ENCODE measurements around the gene COA4. TPM values are rescaled to one million over a fixed set of nuclear protein-coding genes. Genes with fewer than 3 reads are reported as not detected.

The COA4 gene
- total RNA-seq, 1 experiment from 2014 or later = 97.0 TPM

GRCh38 chr11:73872749-73873357, 3.8 kb downstream of the COA4 start:
- BruUV-seq (replicated peaks) = no TSS peak
- RAD21 ChIA-PET (ENCODE audit: low non-redundant PET in 1 of 2, low total read pairs in 2 of 2, uncharacterized antibody in 2 of 2, unreplicated experiment in 2 of 2) = no interaction called here
- ATAC-seq (no peak), DNase-seq (ENCODE audit: low read depth, low spot score) (no peak)
- H3K27ac ChIP-seq (ENCODE audit: low read depth, low read length) = no peak overlapping the region
- no peaks in the 10 kb centered on the region for H3K9me2 ChIP-seq (ENCODE audit: insufficient read depth)
- intact Hi-C loops (cut with micrococcal nuclease) = no loop called here
- peaks cover 5 to 18% of the 10 kb centered on the region in 2 experiments; a peak in 3 of 4 replicates for H3K4me1 ChIP-seq (ENCODE audit: control insufficient read depth in 1 of 2, insufficient read depth in 2 of 2, low read length in 2 of 2)
- H3K9ac ChIP-seq (ENCODE audit: low read length) = no peak overlapping the region
- peaks cover 45% of the 10 kb centered on the region for H3K79me2 ChIP-seq (ENCODE audit: insufficient read depth, low read length)
- H3K27me3 ChIP-seq (ENCODE audit: insufficient read depth, low read length) = no peaks in the 10 kb centered on the region
- no peaks in the 10 kb centered on the region for H4K20me1 ChIP-seq (ENCODE audit: insufficient read depth)
- peaks cover 19 to 35% of the 10 kb centered on the region in 2 experiments for H3K36me3 ChIP-seq (ENCODE audit: control insufficient read depth in 1 of 2, insufficient read depth in 2 of 2, low read length in 2 of 2)
- H3K9me3 ChIP-seq (ENCODE audit: control insufficient read depth in 1 of 2, insufficient read depth in 1 of 2, low read depth in 1 of 2, low read length in 2 of 2) = no peaks in the 10 kb centered on the region
- POLR2A ChIA-PET = interaction anchor here (1.0 kb wide), 1 partner anchor 9 kb away, joined by 3 read pairs; no protein-coding TSS in a partner anchor
- no peak overlapping the region for H3K4me3 ChIP-seq (replicated peaks in 1 of 2; ENCODE audit: low read depth in 1 of 2, low read length in 2 of 2)
- H2AFZ ChIP-seq (ENCODE audit: low read depth, low read length, poor library complexity, severe bottlenecking) = no peak overlapping the region
- CTCF ChIA-PET = no interaction called here
- no peak overlapping the region for H3K4me2 ChIP-seq (ENCODE audit: low read length)
- no peak for TF ChIP-seq CEBPB (IDR thresholded peaks at IDR 0.05; ENCODE audit: low read depth)
- TF ChIP-seq CBX3 (IDR thresholded peaks at IDR 0.05; ENCODE audit: low read depth) = no peak
- TF ChIP-seq EGR1 (IDR thresholded peaks at IDR 0.05; ENCODE audit: low read depth) = no peak
- no peak for TF ChIP-seq EZH2 (IDR thresholded peaks at IDR 0.05)
- no peak for TF ChIP-seq REST (IDR thresholded peaks at IDR 0.05; ENCODE audit: low read depth)
- no peak for TF ChIP-seq ZNF274 (IDR thresholded peaks at IDR 0.05; ENCODE audit: low read depth, low read length)
- no peak for TF ChIP-seq RAD21 (IDR thresholded peaks at IDR 0.05; ENCODE audit: low read depth)
- no peak for TF ChIP-seq SRF (IDR thresholded peaks at IDR 0.05; ENCODE audit: low read depth)
- TF ChIP-seq MAX (IDR thresholded peaks at IDR 0.05) = no peak
- TF ChIP-seq ZBTB33 (IDR thresholded peaks at IDR 0.05; ENCODE audit: extremely low read depth, insufficient replicate concordance, low read length) = no peak
- TF ChIP-seq JUND (IDR thresholded peaks at IDR 0.05) = no peak
- TF ChIP-seq POLR2A (IDR thresholded peaks at IDR 0.05; ENCODE audit: borderline replicate concordance, extremely low read depth, insufficient read depth, insufficient read length) = no peak
- TF ChIP-seq ATF3 (IDR thresholded peaks at IDR 0.05) = no peak
- TF ChIP-seq EZH2phosphoT487 (IDR thresholded peaks at IDR 0.05; ENCODE audit: borderline replicate concordance) = no peak
- TF ChIP-seq TCF7L2 (IDR thresholded peaks at IDR 0.05; ENCODE audit: borderline replicate concordance, extremely low read depth, insufficient read depth, insufficient read length) = no peak
- TF ChIP-seq CTCF (IDR thresholded peaks at IDR 0.05 in 2 of 3, conservative IDR thresholded peaks at IDR 0.05 in 1 of 3; ENCODE audit: borderline replicate concordance in 1 of 3, insufficient read depth in 1 of 3, low read depth in 2 of 3, low read length in 2 of 3) = no peak
- TF ChIP-seq FOSL1 (IDR thresholded peaks at IDR 0.05; ENCODE audit: low read depth) = no peak
- no peak for TF ChIP-seq YY1 (IDR thresholded peaks at IDR 0.05; ENCODE audit: extremely low read depth, insufficient replicate concordance, low read depth, low read length)

All from HCT116 (cell line).